CD14-positive monocyte (primary cell): ENCODE measurements around the gene PSMD11. TPM values are rescaled to one million over a fixed set of nuclear protein-coding genes. Genes with fewer than 3 reads are reported as not detected.
A peak's percentile ranks its signal among the peaks of the same experiment; 100 is the strongest.

Experiments used
- DNase-seq, 3 donors: peaks; one replicate each; pipeline ENCODE4 v3.0.0-alpha.2; 2011 to 2022
- H2AFZ ChIP-seq: 2 replicates; pipeline ENCODE4 v1.6.0; 2012; ENCODE audit warnings: mild to moderate bottlenecking, low read depth, low read length, inconsistent platforms; ENCODE audit not compliant: insufficient read depth, poor library complexity, severe bottlenecking
- H3K27ac ChIP-seq, 2 donors: 1 replicate in 1 of 2; 2 replicates in 1 of 2; pipeline ENCODE4 v1.5.1; 2012 to 2013; ENCODE audit warnings: low read length in 2 of 2, control low read depth in 1 of 2, inconsistent platforms in 1 of 2, low read depth in 1 of 2, mild to moderate bottlenecking in 1 of 2
- H3K27me3 ChIP-seq, 2 donors: one replicate each; pipeline versions ENCODE4 v1.6.0 to v1.6.1; 2011 to 2013; ENCODE audit warnings: low read length in 2 of 2; ENCODE audit not compliant: control insufficient read depth in 2 of 2, insufficient read depth in 2 of 2
- H3K36me3 ChIP-seq, 2 donors: replicated peaks in 1 of 2; 1 replicate in 1 of 2; 2 replicates in 1 of 2; pipeline versions ENCODE4 v1.5.1 to v1.6.1; 2012 to 2013; ENCODE audit warnings: low read length in 2 of 2, control low read depth in 1 of 2, inconsistent platforms in 1 of 2, mild to moderate bottlenecking in 1 of 2; ENCODE audit not compliant: insufficient read depth in 2 of 2, control insufficient read depth in 1 of 2
- H3K4me1 ChIP-seq, 2 donors: 1 replicate in 1 of 2; 2 replicates in 1 of 2; pipeline versions ENCODE4 v1.5.1 to v1.6.1; 2012 to 2013; ENCODE audit warnings: low read length in 2 of 2, control low read depth in 1 of 2, inconsistent platforms in 1 of 2, mild to moderate bottlenecking in 1 of 2, moderate library complexity in 1 of 2; ENCODE audit not compliant: insufficient read depth in 2 of 2, control insufficient read depth in 1 of 2
- H3K4me2 ChIP-seq: replicated peaks from 2 replicates; pipeline ENCODE3; 2012; ENCODE audit warnings: low read length, moderate library complexity, mild to moderate bottlenecking; ENCODE audit not compliant: poor library complexity, severe bottlenecking; ENCODE audit errors: extremely low read depth
- H3K4me3 ChIP-seq, 3 experiments: fragments of 200-600 bp in 1 of 3; sonication (generic) in 1 of 3; replicated peaks in 1 of 3; 1 replicate in 2 of 3; 2 replicates in 1 of 3; pipeline ENCODE4 v1.5.1; 2011 to 2013; ENCODE audit warnings: low read length in 3 of 3, mild to moderate bottlenecking in 3 of 3, control low read depth in 2 of 3, low read depth in 2 of 3, inconsistent platforms in 1 of 3, moderate library complexity in 1 of 3
- H3K79me2 ChIP-seq: 2 replicates; pipeline ENCODE4 v1.6.0; 2012; ENCODE audit warnings: mild to moderate bottlenecking, control low read depth, inconsistent platforms, low read length, moderate library complexity; ENCODE audit not compliant: insufficient read depth
- H3K9ac ChIP-seq: 2 replicates; pipeline ENCODE4 v1.6.0; 2017; ENCODE audit warnings: low read length, mild to moderate bottlenecking; ENCODE audit not compliant: insufficient read depth, poor library complexity, severe bottlenecking
- H3K9me3 ChIP-seq, 2 donors: replicated peaks in 1 of 2; 1 replicate in 1 of 2; 2 replicates in 1 of 2; pipeline versions ENCODE4 v1.5.1 to v1.6.1; 2012 to 2013; ENCODE audit warnings: low read length in 2 of 2, control low read depth in 1 of 2; ENCODE audit not compliant: control insufficient read depth in 1 of 2, insufficient read depth in 1 of 2
- H4K20me1 ChIP-seq: 2 replicates; pipeline ENCODE4 v1.6.0; 2012; ENCODE audit warnings: mild to moderate bottlenecking, low read length, control low read depth, moderate library complexity; ENCODE audit not compliant: insufficient read depth
- H3K27ac Mint-ChIP-seq, 7 donors: one replicate each; pipeline ENCODE4 v1.8.0; 2020; ENCODE audit warnings: mild to moderate bottlenecking in 7 of 7, mixed read lengths in 7 of 7, moderate library complexity in 6 of 7, inconsistent platforms in 2 of 7
- H3K27me3 Mint-ChIP-seq, 3 donors: one replicate each; pipeline ENCODE4 v1.8.0; 2021 to 2022; ENCODE audit warnings: low read depth in 3 of 3, mild to moderate bottlenecking in 3 of 3, mixed read lengths in 3 of 3, moderate library complexity in 3 of 3, inconsistent platforms in 1 of 3
- H3K36me3 Mint-ChIP-seq, 2 donors: one replicate each; pipeline ENCODE4 v1.8.0; 2020; ENCODE audit warnings: mixed read lengths in 2 of 2, inconsistent platforms in 1 of 2, mild to moderate bottlenecking in 1 of 2
- H3K4me1 Mint-ChIP-seq: one replicate; pipeline ENCODE4 v1.8.0; 2020; ENCODE audit warnings: mild to moderate bottlenecking, mixed read lengths
- H3K4me3 Mint-ChIP-seq, 2 donors: one replicate each; pipeline ENCODE4 v1.8.0; 2020; ENCODE audit warnings: mild to moderate bottlenecking in 2 of 2, mixed read lengths in 2 of 2, moderate library complexity in 1 of 2
- H3K9me3 Mint-ChIP-seq, 7 donors: one replicate each; pipeline ENCODE4 v1.8.0; 2020 to 2022; ENCODE audit warnings: mixed read lengths in 7 of 7, mild to moderate bottlenecking in 6 of 7, moderate library complexity in 6 of 7, inconsistent platforms in 2 of 7
- CTCF ChIP-seq: fragments of 200-600 bp; IDR thresholded peaks from one replicate; pipeline ENCODE4 v1.8.0; 2022; ENCODE audit warnings: antibody characterized with exemption, mild to moderate bottlenecking
- WGBS: methylation state at CpG from one replicate; pipeline ENCODE4 v1.1.5; 2013; ENCODE audit warnings: missing lambda C conversion rate; ENCODE audit not compliant: insufficient coverage; 5-methylcytosine and 5-hydroxymethylcytosine counted together
- intact Hi-C, 2 donors: fragments of 100-400 bp; cut with micrococcal nuclease; formaldehyde crosslinking; loops; one replicate each; pipeline versions ENCODE4 v1.15.0 to v1.15.1; 2023
- polyA plus RNA-seq, 3 donors: library from polyadenylated mRNA; depleted of rRNA in 1 of 3; unstranded in 2 of 3; stranded (reverse) in 1 of 3; fragments of 300-500 nt in 2 of 3; fragments of >200 nt in 1 of 3; fragmentation: Illumina TruSeq in 2 of 3; gene quantifications; 1 replicate in 2 of 3; 2 replicates in 1 of 3; pipeline ENCODE4 v1.2.3, GENCODE V29; 2012 to 2021

Gene PSMD11
- polyA plus RNA-seq, 3 donors, result 29.9 to 112 (median 91.8) TPM

DNA sequence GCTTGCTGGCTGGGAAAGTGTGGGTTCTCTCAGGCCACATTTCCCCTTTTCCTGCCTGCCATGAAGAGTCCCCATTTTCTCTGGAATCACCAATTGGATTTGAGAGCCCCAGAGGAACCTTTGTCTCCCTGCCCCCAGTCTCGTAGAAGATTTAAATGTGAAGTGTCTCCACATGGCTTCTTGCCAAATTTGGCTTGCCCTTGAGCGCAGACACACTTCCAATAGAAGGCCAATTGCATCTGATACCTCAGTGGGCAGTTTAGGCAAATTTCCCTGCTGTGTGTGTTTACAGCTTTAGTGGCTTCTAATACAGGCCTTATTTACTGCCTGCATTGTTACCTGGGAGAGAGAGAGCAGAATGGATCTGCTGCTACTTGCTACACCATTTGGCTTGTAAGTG is 72.1 kb downstream of the PSMD11 start:
- peaks cover 15 to 19% of the 10 kb centered on the region in 2 donors for H3K4me1 ChIP-seq
- no peak for TF ChIP-seq CTCF
- peaks cover 30 to 41% of the 10 kb centered on the region in 2 donors for H3K27me3 ChIP-seq
- Mint-ChIP-seq H3K36me3 (peaks cover 6 to 17% of the 10 kb centered on the region in 2 donors), H3K9me3 (peaks cover 0 to 21% (median 4%) of the 10 kb centered on the region in 7 donors), H3K4me3 (peak overlapping the region in 1 of 2 donors; percentile 16), H3K27me3 (peaks cover 42 to 47% (median 44%) of the 10 kb centered on the region in 3 donors), H3K27ac (no peak overlapping the region), H3K4me1 (peaks cover 20% of the 10 kb centered on the region)
- H3K9me3 ChIP-seq, result no peaks in the 10 kb centered on the region
- H3K4me2 ChIP-seq, result no peak overlapping the region
- H3K36me3 ChIP-seq, result no peaks in the 10 kb centered on the region
- no peaks in the 10 kb centered on the region for H3K79me2 ChIP-seq
- intact Hi-C loops, result no loop called here
- H3K9ac ChIP-seq, result no peak overlapping the region
- DNase-seq, result no peak
- H3K27ac ChIP-seq, result no peak overlapping the region
- WGBS, result 60% methylated on average over 1 of the region's 2 CpGs
- H3K4me3 ChIP-seq, result no peak overlapping the region
- H2AFZ ChIP-seq, result no peak overlapping the region
- no peaks in the 10 kb centered on the region for H4K20me1 ChIP-seq

GRCh38 chr17:32516940-32517701 is 72.8 kb downstream of the PSMD11 start:
- peaks cover 20% of the 10 kb centered on the region for H3K4me1 Mint-ChIP-seq

More at GRCh38 chr17:32516940-32517701, 72.8 kb downstream of the PSMD11 start:
- H3K27ac ChIP-seq, result no peak overlapping the region
- peaks cover 15 to 19% of the 10 kb centered on the region in 2 donors for H3K4me1 ChIP-seq
- H3K4me3 ChIP-seq, result no peak overlapping the region
- 86% methylated on average over 11 of the region's 12 CpGs for WGBS
- Mint-ChIP-seq H3K27me3 (peaks cover 42 to 49% (median 44%) of the 10 kb centered on the region in 3 donors), H3K27ac (no peak overlapping the region), H3K9me3 (peaks cover 0 to 21% (median 4%) of the 10 kb centered on the region in 7 donors), H3K36me3 (peaks cover 6 to 17% of the 10 kb centered on the region in 2 donors), H3K4me3 (peak overlapping the region in 1 of 2 donors; percentile 26)
- intact Hi-C loops, result no loop called here
- H4K20me1 ChIP-seq, result no peaks in the 10 kb centered on the region
- H2AFZ ChIP-seq, result no peak overlapping the region
- TF ChIP-seq CTCF, result no peak
- DNase-seq, result no peak
- H3K4me2 ChIP-seq, result no peak overlapping the region
- no peak overlapping the region for H3K9ac ChIP-seq
- H3K36me3 ChIP-seq, result no peaks in the 10 kb centered on the region
- peaks cover 30 to 41% of the 10 kb centered on the region in 2 donors for H3K27me3 ChIP-seq
- H3K9me3 ChIP-seq, result no peaks in the 10 kb centered on the region
- no peaks in the 10 kb centered on the region for H3K79me2 ChIP-seq
